ENCODE measurements around the gene DTNBP1. TPM values are rescaled to one million over a fixed set of nuclear protein-coding genes. Genes with fewer than 3 reads are reported as not detected.

DTNBP1 gene
- total and polyA plus RNA-seq, 4 donors, result 3.1 to 6.0 (median 4.3) TPM

DNA sequence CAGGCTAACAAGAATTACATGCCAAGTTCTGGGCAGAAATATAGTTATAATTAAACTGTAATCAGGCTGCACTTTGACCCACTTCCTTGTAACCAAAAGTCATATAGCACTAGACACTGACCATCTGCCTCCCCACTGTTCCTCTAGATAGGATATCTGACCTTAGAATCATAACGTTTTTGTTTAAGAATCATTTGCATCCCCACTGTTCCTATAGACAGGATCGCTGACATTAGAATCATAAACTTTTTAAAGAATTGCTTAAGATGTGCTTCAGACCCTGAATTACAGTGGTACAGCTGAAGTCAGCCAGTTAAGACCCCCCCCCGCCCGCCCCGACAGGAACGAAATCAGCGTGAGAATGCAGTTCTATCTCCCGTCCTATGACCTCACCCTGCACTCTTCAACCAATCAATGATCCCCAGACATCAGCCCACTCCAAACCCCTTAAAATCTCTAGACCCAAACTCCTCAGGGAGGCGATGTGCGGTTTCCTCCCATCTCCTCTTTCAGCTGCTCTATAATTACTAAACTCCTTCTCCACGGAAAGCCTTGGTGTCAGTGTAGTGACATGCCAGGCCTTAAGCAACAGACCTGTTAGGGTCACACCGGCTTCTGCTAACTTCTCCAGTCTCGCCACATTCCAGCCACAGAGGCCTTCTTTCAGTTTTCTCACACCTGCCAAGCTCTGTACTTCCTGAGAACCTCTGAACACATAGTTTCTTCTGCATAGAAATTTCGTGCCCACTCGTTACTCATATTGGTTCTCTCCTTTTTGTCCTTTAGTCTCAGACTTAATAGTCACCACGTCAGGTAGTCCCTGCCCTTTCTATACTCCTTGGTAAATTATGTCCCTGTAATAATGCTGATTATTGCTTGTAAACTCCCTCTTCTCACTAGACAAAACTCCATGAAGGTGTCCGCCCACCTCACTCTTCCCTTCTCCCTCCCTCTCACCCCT is 93.5 kb downstream of the DTNBP1 start:
- no peaks in the 10 kb centered on the region for H3K27me3 ChIP-seq (ENCODE audit: control insufficient read depth in 4 of 4, insufficient read depth in 4 of 4, low read length in 3 of 4)
- 79% methylated on average over 17 of the region's 17 CpGs for WGBS
- no peak overlapping the region for H3K9ac ChIP-seq (ENCODE audit: low read depth in 1 of 2, low read length in 2 of 2)
- H3K4me1 ChIP-seq (ENCODE audit: control insufficient read depth in 4 of 4, insufficient read depth in 4 of 4, low read length in 3 of 4), result peaks cover 0 to 3% (median under 1%) of the 10 kb centered on the region in 4 donors
- no peaks in the 10 kb centered on the region for H3K36me3 ChIP-seq (ENCODE audit: control insufficient read depth in 4 of 4, insufficient read depth in 3 of 4, low read depth in 1 of 4, low read length in 3 of 4)
- no peaks in the 10 kb centered on the region for H3K9me3 ChIP-seq (ENCODE audit: control insufficient read depth in 4 of 4, low read length in 3 of 4)
- no peak for DNase-seq (ENCODE audit: low spot score)
- no peak overlapping the region for H3K27ac ChIP-seq (ENCODE audit: low read depth in 1 of 2, low read length in 2 of 2)
- TF ChIP-seq SP1 (IDR thresholded peaks at IDR 0.05) (no peak), FOXA1 (IDR thresholded peaks at IDR 0.05) (no peak), GABPA (IDR thresholded peaks at IDR 0.05 in 1 of 2, conservative IDR thresholded peaks at IDR 0.05 in 1 of 2) (no peak), RAD21 (IDR thresholded peaks at IDR 0.05) (no peak), EGR1 (IDR thresholded peaks at IDR 0.05; ENCODE audit: low read depth in 2 of 2) (no peak), JUND (IDR thresholded peaks at IDR 0.05) (no peak), YY1 (IDR thresholded peaks at IDR 0.05) (no peak), HNF4A (conservative IDR thresholded peaks at IDR 0.05) (no peak), HNF4G (IDR thresholded peaks at IDR 0.05) (no peak), TAF1 (conservative IDR thresholded peaks at IDR 0.05) (no peak), ZBTB33 (IDR thresholded peaks at IDR 0.05) (no peak), MAX (IDR thresholded peaks at IDR 0.05) (no peak), RXRA (IDR thresholded peaks at IDR 0.05) (no peak), NR2F2 (IDR thresholded peaks at IDR 0.05) (no peak), FOXA2 (IDR thresholded peaks at IDR 0.05) (no peak), ATF3 (IDR thresholded peaks at IDR 0.05) (no peak)
- TF ChIP-seq, protein P1, sequence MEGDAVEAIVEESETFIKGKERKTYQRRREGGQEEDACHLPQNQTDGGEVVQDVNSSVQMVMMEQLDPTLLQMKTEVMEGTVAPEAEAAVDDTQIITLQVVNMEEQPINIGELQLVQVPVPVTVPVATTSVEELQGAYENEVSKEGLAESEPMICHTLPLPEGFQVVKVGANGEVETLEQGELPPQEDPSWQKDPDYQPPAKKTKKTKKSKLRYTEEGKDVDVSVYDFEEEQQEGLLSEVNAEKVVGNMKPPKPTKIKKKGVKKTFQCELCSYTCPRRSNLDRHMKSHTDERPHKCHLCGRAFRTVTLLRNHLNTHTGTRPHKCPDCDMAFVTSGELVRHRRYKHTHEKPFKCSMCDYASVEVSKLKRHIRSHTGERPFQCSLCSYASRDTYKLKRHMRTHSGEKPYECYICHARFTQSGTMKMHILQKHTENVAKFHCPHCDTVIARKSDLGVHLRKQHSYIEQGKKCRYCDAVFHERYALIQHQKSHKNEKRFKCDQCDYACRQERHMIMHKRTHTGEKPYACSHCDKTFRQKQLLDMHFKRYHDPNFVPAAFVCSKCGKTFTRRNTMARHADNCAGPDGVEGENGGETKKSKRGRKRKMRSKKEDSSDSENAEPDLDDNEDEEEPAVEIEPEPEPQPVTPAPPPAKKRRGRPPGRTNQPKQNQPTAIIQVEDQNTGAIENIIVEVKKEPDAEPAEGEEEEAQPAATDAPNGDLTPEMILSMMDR (IDR thresholded peaks at IDR 0.05; ENCODE audit: low read depth, low read length, missing input control), result no peak
- TF ChIP-seq, protein P2, sequence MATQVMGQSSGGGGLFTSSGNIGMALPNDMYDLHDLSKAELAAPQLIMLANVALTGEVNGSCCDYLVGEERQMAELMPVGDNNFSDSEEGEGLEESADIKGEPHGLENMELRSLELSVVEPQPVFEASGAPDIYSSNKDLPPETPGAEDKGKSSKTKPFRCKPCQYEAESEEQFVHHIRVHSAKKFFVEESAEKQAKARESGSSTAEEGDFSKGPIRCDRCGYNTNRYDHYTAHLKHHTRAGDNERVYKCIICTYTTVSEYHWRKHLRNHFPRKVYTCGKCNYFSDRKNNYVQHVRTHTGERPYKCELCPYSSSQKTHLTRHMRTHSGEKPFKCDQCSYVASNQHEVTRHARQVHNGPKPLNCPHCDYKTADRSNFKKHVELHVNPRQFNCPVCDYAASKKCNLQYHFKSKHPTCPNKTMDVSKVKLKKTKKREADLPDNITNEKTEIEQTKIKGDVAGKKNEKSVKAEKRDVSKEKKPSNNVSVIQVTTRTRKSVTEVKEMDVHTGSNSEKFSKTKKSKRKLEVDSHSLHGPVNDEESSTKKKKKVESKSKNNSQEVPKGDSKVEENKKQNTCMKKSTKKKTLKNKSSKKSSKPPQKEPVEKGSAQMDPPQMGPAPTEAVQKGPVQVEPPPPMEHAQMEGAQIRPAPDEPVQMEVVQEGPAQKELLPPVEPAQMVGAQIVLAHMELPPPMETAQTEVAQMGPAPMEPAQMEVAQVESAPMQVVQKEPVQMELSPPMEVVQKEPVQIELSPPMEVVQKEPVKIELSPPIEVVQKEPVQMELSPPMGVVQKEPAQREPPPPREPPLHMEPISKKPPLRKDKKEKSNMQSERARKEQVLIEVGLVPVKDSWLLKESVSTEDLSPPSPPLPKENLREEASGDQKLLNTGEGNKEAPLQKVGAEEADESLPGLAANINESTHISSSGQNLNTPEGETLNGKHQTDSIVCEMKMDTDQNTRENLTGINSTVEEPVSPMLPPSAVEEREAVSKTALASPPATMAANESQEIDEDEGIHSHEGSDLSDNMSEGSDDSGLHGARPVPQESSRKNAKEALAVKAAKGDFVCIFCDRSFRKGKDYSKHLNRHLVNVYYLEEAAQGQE (IDR thresholded peaks at IDR 0.05), result no peak
- H3K4me3 ChIP-seq (ENCODE audit: low read depth in 1 of 3, low read length in 3 of 3), result no peak overlapping the region

All from liver (tissue), 9 donors.